CD14-positive monocyte (primary cell): ENCODE data around the gene HIVEP3. TPM values are rescaled to one million over a fixed set of nuclear protein-coding genes. Genes with fewer than 3 reads are reported as not detected.

Experiments
- DNase-seq, 3 donors: peaks; one replicate each; pipeline ENCODE4 v3.0.0-alpha.2; 2011 to 2022
- H2AFZ ChIP-seq: 2 replicates; pipeline ENCODE4 v1.6.0; 2012; ENCODE audit warnings: mild to moderate bottlenecking, low read depth, low read length, inconsistent platforms; ENCODE audit not compliant: insufficient read depth, poor library complexity, severe bottlenecking
- H3K27ac ChIP-seq, 2 donors: 1 replicate in 1 of 2; 2 replicates in 1 of 2; pipeline ENCODE4 v1.5.1; 2012 to 2013; ENCODE audit warnings: low read length in 2 of 2, control low read depth in 1 of 2, inconsistent platforms in 1 of 2, low read depth in 1 of 2, mild to moderate bottlenecking in 1 of 2
- H3K27me3 ChIP-seq, 2 donors: one replicate each; pipeline versions ENCODE4 v1.6.0 to v1.6.1; 2011 to 2013; ENCODE audit warnings: low read length in 2 of 2; ENCODE audit not compliant: control insufficient read depth in 2 of 2, insufficient read depth in 2 of 2
- H3K36me3 ChIP-seq, 2 donors: replicated peaks in 1 of 2; 1 replicate in 1 of 2; 2 replicates in 1 of 2; pipeline versions ENCODE4 v1.5.1 to v1.6.1; 2012 to 2013; ENCODE audit warnings: low read length in 2 of 2, control low read depth in 1 of 2, inconsistent platforms in 1 of 2, mild to moderate bottlenecking in 1 of 2; ENCODE audit not compliant: insufficient read depth in 2 of 2, control insufficient read depth in 1 of 2
- H3K4me1 ChIP-seq, 2 donors: 1 replicate in 1 of 2; 2 replicates in 1 of 2; pipeline versions ENCODE4 v1.5.1 to v1.6.1; 2012 to 2013; ENCODE audit warnings: low read length in 2 of 2, control low read depth in 1 of 2, inconsistent platforms in 1 of 2, mild to moderate bottlenecking in 1 of 2, moderate library complexity in 1 of 2; ENCODE audit not compliant: insufficient read depth in 2 of 2, control insufficient read depth in 1 of 2
- H3K4me2 ChIP-seq: replicated peaks from 2 replicates; pipeline ENCODE3; 2012; ENCODE audit warnings: low read length, moderate library complexity, mild to moderate bottlenecking; ENCODE audit not compliant: poor library complexity, severe bottlenecking; ENCODE audit errors: extremely low read depth
- H3K4me3 ChIP-seq, 3 experiments: fragments of 200-600 bp in 1 of 3; sonication (generic) in 1 of 3; replicated peaks in 1 of 3; 1 replicate in 2 of 3; 2 replicates in 1 of 3; pipeline ENCODE4 v1.5.1; 2011 to 2013; ENCODE audit warnings: low read length in 3 of 3, mild to moderate bottlenecking in 3 of 3, control low read depth in 2 of 3, low read depth in 2 of 3, inconsistent platforms in 1 of 3, moderate library complexity in 1 of 3
- H3K79me2 ChIP-seq: 2 replicates; pipeline ENCODE4 v1.6.0; 2012; ENCODE audit warnings: mild to moderate bottlenecking, control low read depth, inconsistent platforms, low read length, moderate library complexity; ENCODE audit not compliant: insufficient read depth
- H3K9ac ChIP-seq: 2 replicates; pipeline ENCODE4 v1.6.0; 2017; ENCODE audit warnings: low read length, mild to moderate bottlenecking; ENCODE audit not compliant: insufficient read depth, poor library complexity, severe bottlenecking
- H3K9me3 ChIP-seq, 2 donors: replicated peaks in 1 of 2; 1 replicate in 1 of 2; 2 replicates in 1 of 2; pipeline versions ENCODE4 v1.5.1 to v1.6.1; 2012 to 2013; ENCODE audit warnings: low read length in 2 of 2, control low read depth in 1 of 2; ENCODE audit not compliant: control insufficient read depth in 1 of 2, insufficient read depth in 1 of 2
- H4K20me1 ChIP-seq: 2 replicates; pipeline ENCODE4 v1.6.0; 2012; ENCODE audit warnings: mild to moderate bottlenecking, low read length, control low read depth, moderate library complexity; ENCODE audit not compliant: insufficient read depth
- H3K27ac Mint-ChIP-seq, 7 donors: one replicate each; pipeline ENCODE4 v1.8.0; 2020; ENCODE audit warnings: mild to moderate bottlenecking in 7 of 7, mixed read lengths in 7 of 7, moderate library complexity in 6 of 7, inconsistent platforms in 2 of 7
- H3K27me3 Mint-ChIP-seq, 3 donors: one replicate each; pipeline ENCODE4 v1.8.0; 2021 to 2022; ENCODE audit warnings: low read depth in 3 of 3, mild to moderate bottlenecking in 3 of 3, mixed read lengths in 3 of 3, moderate library complexity in 3 of 3, inconsistent platforms in 1 of 3
- H3K36me3 Mint-ChIP-seq, 2 donors: one replicate each; pipeline ENCODE4 v1.8.0; 2020; ENCODE audit warnings: mixed read lengths in 2 of 2, inconsistent platforms in 1 of 2, mild to moderate bottlenecking in 1 of 2
- H3K4me1 Mint-ChIP-seq: one replicate; pipeline ENCODE4 v1.8.0; 2020; ENCODE audit warnings: mild to moderate bottlenecking, mixed read lengths
- H3K4me3 Mint-ChIP-seq, 2 donors: one replicate each; pipeline ENCODE4 v1.8.0; 2020; ENCODE audit warnings: mild to moderate bottlenecking in 2 of 2, mixed read lengths in 2 of 2, moderate library complexity in 1 of 2
- H3K9me3 Mint-ChIP-seq, 7 donors: one replicate each; pipeline ENCODE4 v1.8.0; 2020 to 2022; ENCODE audit warnings: mixed read lengths in 7 of 7, mild to moderate bottlenecking in 6 of 7, moderate library complexity in 6 of 7, inconsistent platforms in 2 of 7
- WGBS: methylation state at CpG from one replicate; pipeline ENCODE4 v1.1.5; 2013; ENCODE audit warnings: missing lambda C conversion rate; ENCODE audit not compliant: insufficient coverage; 5-methylcytosine and 5-hydroxymethylcytosine counted together
- intact Hi-C, 2 donors: fragments of 100-400 bp; cut with micrococcal nuclease; formaldehyde crosslinking; loops; one replicate each; pipeline versions ENCODE4 v1.15.0 to v1.15.1; 2023
- polyA plus RNA-seq, 3 donors: library from polyadenylated mRNA; depleted of rRNA in 1 of 3; unstranded in 2 of 3; stranded (reverse) in 1 of 3; fragments of 300-500 nt in 2 of 3; fragments of >200 nt in 1 of 3; fragmentation: Illumina TruSeq in 2 of 3; gene quantifications; 1 replicate in 2 of 3; 2 replicates in 1 of 3; pipeline ENCODE4 v1.2.3, GENCODE V29; 2012 to 2021
- TF ChIP-seq, protein P1 (sequence below): fragments of 200-600 bp; IDR thresholded peaks from one replicate; pipeline ENCODE4 v1.8.0; 2022; ENCODE audit warnings: antibody characterized with exemption, mild to moderate bottlenecking

Gene HIVEP3
- polyA plus RNA-seq, 3 donors: 1.2 to 3.7 (median 1.8) TPM

DNA sequence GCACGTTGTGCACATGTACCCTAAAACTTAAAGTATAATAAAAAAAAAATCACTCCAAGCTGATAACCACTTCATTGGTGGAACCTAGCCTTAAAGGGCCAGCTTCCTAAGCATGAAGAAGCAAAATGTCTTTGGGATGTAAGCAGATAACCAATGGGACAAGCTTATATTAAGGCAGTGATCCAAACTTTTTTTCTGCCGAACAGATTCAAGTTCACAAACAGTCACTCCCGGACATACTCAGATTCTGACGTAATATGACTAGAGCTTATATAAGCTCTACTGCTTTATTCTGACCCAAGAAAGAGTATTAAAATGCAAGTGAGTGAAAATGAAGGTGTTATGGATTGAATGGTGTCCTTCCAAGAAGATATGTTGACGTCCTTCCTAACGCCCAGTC lies 44.9 kb upstream of the HIVEP3 start:
- Mint-ChIP-seq H3K4me3 (no peak overlapping the region), H3K36me3 (no peaks in the 10 kb centered on the region), H3K27ac (no peak overlapping the region), H3K27me3 (no peaks in the 10 kb centered on the region), H3K9me3 (peaks cover 2 to 11% (median 4%) of the 10 kb centered on the region in 7 donors), H3K4me1 (peaks cover 2% of the 10 kb centered on the region)
- Histone ChIP-seq H3K4me2 (no peak overlapping the region), H3K9me3 (no peaks in the 10 kb centered on the region), H3K4me1 (no peaks in the 10 kb centered on the region), H3K27ac (no peak overlapping the region), H3K4me3 (no peak overlapping the region), H2AFZ (no peak overlapping the region), H3K79me2 (no peaks in the 10 kb centered on the region), H4K20me1 (no peaks in the 10 kb centered on the region), H3K9ac (no peak overlapping the region), H3K36me3 (no peaks in the 10 kb centered on the region), H3K27me3 (no peaks in the 10 kb centered on the region)
- 95% methylated on average over 3 of the region's 6 CpGs for WGBS
- intact Hi-C loops: no loop called here
- DNase-seq: no peak
- TF ChIP-seq, protein P1, sequence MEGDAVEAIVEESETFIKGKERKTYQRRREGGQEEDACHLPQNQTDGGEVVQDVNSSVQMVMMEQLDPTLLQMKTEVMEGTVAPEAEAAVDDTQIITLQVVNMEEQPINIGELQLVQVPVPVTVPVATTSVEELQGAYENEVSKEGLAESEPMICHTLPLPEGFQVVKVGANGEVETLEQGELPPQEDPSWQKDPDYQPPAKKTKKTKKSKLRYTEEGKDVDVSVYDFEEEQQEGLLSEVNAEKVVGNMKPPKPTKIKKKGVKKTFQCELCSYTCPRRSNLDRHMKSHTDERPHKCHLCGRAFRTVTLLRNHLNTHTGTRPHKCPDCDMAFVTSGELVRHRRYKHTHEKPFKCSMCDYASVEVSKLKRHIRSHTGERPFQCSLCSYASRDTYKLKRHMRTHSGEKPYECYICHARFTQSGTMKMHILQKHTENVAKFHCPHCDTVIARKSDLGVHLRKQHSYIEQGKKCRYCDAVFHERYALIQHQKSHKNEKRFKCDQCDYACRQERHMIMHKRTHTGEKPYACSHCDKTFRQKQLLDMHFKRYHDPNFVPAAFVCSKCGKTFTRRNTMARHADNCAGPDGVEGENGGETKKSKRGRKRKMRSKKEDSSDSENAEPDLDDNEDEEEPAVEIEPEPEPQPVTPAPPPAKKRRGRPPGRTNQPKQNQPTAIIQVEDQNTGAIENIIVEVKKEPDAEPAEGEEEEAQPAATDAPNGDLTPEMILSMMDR: no peak

DNA sequence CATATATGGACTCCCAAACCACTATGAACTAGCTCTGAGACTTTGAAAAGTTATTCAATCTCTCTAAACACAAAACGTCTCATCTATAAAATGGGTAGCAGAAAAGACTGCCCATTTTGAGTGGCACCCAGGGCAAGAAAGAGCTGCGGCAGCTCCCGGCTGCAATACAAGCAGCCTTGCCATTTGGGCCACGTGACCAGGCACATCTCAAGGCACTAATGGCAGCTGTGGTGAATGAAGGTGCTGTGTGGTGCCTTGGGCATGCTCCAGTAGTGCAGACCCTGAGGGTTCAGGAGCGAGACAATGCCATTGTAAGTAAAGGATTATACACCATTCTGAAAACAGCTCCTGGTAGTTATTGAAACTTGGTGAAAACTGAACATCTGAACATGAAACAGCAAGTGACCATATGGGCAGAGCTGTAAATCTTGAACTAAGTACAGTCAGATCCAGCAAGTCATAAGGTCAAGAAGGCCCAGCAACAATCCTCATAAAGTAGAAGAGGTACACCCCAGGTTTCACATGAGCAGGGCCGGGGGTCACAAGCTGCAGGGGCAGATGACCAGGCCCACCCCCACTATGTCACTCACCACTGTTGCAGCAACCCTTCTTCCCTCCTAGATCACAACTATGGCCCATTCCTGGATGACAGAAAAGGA lies 39.4 kb upstream of the HIVEP3 start:
- WGBS: 94% methylated on average over 5 of the region's 6 CpGs
- Histone ChIP-seq H3K4me2 (no peak overlapping the region), H2AFZ (no peak overlapping the region), H3K4me1 (no peaks in the 10 kb centered on the region), H3K27me3 (no peaks in the 10 kb centered on the region), H3K27ac (no peak overlapping the region), H3K4me3 (no peak overlapping the region), H3K9ac (no peak overlapping the region), H3K9me3 (no peaks in the 10 kb centered on the region), H4K20me1 (no peaks in the 10 kb centered on the region), H3K79me2 (no peaks in the 10 kb centered on the region), H3K36me3 (no peaks in the 10 kb centered on the region)
- Mint-ChIP-seq H3K36me3 (no peaks in the 10 kb centered on the region), H3K27me3 (no peaks in the 10 kb centered on the region), H3K27ac (no peak overlapping the region), H3K4me1 (peaks cover 5% of the 10 kb centered on the region), H3K9me3 (peaks cover 0 to 4% (median 0%) of the 10 kb centered on the region in 7 donors), H3K4me3 (no peak overlapping the region)
- intact Hi-C loops: no loop called here
- TF ChIP-seq, protein P1: no peak
- DNase-seq: no peak
